Measurements from ENCODE around the gene RMRP.
A peak's percentile ranks its signal among the peaks of the same experiment; 100 is the strongest.
"Not testable (repeated sequence)": the region's sequence is repeated elsewhere in the genome, so short reads cannot be mapped to it uniquely, and the experiment has no call there.

RMRP gene

GRCh38 chr9:35640431-35640830 lies 17.4 kb downstream of the RMRP start:
- not testable (repeated sequence) for DNase-seq

- peak; percentile 14 for DNase-seq
Observed at GRCh38 chr9:35639631-35640030, 18.2 kb downstream of the RMRP start.

GRCh38 chr9:35639225-35639624 lies 18.6 kb downstream of the RMRP start:
- not testable (repeated sequence) for DNase-seq

- DNase-seq = not testable (repeated sequence)
Observed at GRCh38 chr9:35638751-35639150, 19.1 kb downstream of the RMRP start.

GRCh38 chr9:35637427-35637955 lies 20.3 kb downstream of the RMRP start:
- DNase-seq = not testable (repeated sequence)

- not testable (repeated sequence) for DNase-seq
Observed at GRCh38 chr9:35636877-35637246, 21.0 kb downstream of the RMRP start.

GRCh38 chr9:35636135-35636876 lies 21.5 kb downstream of the RMRP start:
- DNase-seq = peak; percentile 65

- peak; percentile 13 for DNase-seq
Observed at GRCh38 chr9:35635730-35636129, 22.1 kb downstream of the RMRP start.

GRCh38 chr9:35629597-35629996 lies 28.2 kb downstream of the RMRP start:
- DNase-seq = no peak

GRCh38 chr9:35628389-35628991 lies 29.3 kb downstream of the RMRP start:
- DNase-seq = no peak

- DNase-seq = no peak
Observed at GRCh38 chr9:35627575-35627974, 30.2 kb downstream of the RMRP start.

- no peak for DNase-seq
Observed at GRCh38 chr9:35619800-35620158, 38.0 kb downstream of the RMRP start.

- peak; percentile 99 for DNase-seq
Observed at GRCh38 chr9:35618854-35619799, 38.7 kb downstream of the RMRP start.

- peak; percentile 74 for DNase-seq
Observed at GRCh38 chr9:35618325-35618727, 39.5 kb downstream of the RMRP start, which contains the start of gene CD72. CD72 (minus strand) TSS chr9:35618413; CDS start chr9:35618303, 110 bp downstream.

GRCh38 chr9:35617548-35617947 lies 40.3 kb downstream of the RMRP start:
- no peak for DNase-seq

- peak; percentile 55 for DNase-seq
Observed at GRCh38 chr9:35616681-35617459, 40.9 kb downstream of the RMRP start.

GRCh38 chr9:35615981-35616680 lies 41.7 kb downstream of the RMRP start:
- DNase-seq = no peak

GRCh38 chr9:35612843-35613242 lies 45.0 kb downstream of the RMRP start:
- DNase-seq = no peak

- not testable (repeated sequence) for DNase-seq
Observed at GRCh38 chr9:35612066-35612465, 45.8 kb downstream of the RMRP start.

GRCh38 chr9:35611230-35611797 lies 46.5 kb downstream of the RMRP start:
- peak; percentile 21 for DNase-seq

- no peak for DNase-seq
Observed at GRCh38 chr9:35609820-35610163, 48.0 kb downstream of the RMRP start.
